ENCODE measurements around the gene CTNS. TPM values are rescaled to one million over a fixed set of nuclear protein-coding genes. Genes with fewer than 3 reads are reported as not detected.

Gene CTNS
- total RNA-seq, 1 donor from 2014 or later: 13.1 TPM

DNA sequence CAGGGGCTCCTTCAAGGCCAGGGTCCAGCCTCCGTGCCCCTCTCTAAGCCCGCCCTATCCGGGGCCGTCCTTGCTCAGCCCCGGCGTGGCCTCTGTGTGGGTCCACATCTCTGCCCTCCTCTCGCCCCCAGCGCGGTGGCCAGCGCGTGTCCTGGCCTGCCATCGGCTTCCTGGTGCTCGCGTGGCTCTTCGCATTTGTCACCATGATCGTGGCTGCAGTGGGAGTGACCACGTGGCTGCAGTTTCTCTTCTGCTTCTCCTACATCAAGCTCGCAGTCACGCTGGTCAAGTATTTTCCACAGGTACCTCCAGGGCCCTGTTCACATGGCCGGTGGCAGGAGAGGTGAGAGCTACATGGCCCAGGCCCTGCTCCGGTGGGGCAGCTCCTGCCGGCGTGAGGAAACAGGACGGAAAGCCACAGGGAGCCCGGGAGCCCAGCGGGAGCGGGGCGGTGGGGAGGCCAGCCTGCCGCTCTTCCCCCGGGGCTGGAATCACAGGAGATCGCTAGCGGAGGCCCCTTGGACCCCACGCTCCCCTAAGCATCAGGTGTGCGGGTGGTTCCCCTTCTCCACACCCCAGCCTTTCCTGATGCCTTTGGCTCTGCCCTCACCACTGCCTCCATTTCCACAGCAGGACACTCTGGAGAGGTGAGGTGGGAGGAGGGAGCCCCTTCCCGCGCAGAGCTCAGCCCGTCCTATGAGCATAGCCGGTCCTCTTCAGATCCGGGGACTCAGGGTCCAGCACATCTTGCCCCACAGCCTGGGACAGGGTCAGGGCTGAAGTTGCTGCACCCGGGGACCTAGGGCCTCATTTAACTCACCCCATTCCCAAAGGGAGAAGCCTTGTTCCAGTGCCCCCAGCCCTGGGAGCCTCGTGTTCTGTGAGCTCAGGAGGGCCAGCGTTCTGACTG is 21.6 kb downstream of the CTNS start:
- no peak for DNase-seq (ENCODE audit: low read depth, low spot score)

DNA sequence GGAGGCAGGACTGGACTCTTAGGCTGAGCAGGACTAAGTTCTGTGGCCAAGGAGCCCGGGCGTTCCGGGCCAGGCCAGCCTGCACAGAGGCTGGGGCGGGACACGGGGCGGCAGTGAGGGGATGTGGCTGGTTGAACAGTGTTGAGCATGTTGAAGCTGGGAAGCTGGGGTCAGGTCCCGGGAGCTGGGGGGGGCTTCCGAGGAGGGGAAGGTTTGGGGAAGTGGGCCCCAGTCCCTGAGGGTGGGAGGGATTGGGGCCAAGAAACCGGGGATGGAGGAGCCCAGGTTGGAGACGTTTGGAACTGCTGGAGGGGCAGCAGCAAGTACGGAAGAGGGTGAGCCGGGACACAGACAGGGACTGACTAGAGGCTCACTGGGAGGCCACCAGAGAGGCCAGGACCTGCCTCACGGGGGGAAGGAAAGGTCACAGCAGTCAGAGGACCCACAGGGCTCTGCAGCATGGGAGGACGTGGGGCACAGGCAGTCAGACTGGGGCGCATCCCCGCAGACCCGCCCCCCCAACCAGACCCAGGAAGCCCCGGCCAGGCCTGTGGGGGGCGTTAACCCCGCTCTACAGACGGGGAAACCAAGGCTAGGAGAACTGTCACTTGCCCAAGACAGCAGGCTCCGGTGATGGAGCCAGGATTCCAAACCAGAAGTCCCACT is 22.4 kb downstream of the CTNS start:
- DNase-seq (ENCODE audit: low read depth, low spot score): no peak

DNA sequence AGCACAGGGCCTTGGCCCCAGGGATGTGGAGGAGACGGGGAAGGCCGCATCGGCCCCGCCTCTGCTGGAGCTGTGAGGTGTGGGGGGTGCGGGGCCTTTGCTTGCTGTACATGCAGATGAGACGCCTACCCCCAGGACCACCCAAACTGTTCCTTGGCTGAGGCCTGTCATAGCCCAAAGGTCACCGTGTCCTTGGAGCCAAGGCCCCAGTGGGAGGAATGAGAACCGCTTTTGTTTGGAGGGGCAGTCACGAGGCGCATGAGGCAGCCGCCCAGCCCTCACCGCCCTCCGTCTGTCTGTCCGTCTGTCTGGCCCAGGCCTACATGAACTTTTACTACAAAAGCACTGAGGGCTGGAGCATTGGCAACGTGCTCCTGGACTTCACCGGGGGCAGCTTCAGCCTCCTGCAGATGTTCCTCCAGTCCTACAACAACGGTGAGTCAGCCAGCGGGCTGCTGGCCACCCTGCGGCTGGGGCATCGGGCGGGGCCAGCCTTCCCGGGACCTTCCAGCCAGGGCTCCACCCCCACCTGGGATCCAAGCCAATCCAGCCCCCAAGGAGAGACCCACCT is 23.1 kb downstream of the CTNS start:
- DNase-seq (ENCODE audit: low read depth, low spot score): peak; percentile 24

DNA sequence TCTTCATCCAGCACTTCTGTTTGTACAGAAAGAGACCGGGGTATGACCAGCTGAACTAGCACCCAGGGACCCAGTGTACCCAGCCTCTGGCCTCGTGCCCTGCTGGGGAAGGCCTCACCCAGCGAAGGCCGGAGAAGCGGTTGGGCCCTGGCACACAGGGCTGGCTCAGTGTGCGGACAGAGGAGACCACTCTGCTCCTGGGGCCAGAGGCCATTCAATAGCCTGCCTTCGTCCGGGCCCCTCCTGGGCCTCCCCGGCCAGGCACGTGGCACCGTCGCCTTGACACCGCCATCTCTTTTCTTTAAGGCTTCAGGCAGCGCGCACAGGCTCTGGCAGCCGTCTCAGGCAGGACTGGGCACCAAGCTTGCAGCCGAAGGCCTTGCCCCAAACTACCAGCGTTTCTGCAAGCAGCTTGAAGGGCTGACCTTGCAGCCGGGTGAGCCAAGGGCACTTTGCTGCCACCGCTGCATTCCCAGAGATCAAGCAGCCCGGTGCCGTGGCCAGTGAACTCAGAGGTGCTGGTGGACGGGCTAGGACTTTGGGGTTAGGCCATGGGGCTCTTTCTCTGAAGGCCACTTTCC is 23.8 kb downstream of the CTNS start:
- DNase-seq (ENCODE audit: low read depth, low spot score): no peak

DNA sequence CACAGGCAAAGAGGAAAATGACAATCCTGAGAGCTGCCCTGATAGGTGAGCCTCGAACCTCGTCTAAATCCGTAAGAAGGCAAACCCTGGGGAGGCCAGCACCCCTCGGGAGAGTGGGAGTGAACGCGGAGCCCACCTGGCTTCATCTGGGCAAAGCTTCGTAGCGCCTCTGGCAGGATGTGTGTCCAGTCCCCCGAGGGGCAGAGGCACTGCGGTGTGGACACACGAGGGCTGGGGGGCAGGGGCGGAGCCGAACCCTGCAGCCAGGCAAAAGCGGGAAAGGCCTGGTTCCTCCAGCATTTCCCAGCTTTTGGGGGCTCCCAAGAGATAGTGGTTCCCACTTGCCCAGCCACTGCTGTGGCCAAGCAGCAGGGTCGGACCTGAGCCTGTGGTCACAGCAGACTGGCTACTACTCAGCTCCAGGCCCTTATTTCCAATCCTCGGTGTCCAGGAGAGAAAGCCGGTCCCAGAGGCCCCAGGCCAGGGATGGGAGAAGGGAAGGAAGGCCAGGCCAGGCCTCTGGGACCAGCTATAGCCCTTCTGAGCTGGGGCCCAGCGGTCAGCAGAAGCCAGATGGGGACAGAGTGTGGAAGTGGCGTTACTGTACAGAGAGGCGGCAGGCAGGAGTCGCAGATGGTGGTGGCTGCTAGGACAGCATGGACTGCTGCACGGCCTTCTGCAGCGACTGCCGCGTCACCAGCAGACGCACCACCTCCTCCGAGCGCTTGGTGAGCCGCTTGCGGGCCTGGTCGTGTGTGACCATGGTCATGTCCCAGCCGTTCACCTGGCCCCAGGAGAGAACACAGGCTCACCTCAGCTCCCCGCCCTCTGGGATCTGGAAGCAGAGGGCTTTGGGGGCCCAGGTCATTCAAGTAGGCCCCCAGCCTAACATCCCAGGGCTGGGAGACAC is 26.8 kb downstream of the CTNS start:
- DNase-seq (ENCODE audit: low read depth, low spot score): no peak

DNA sequence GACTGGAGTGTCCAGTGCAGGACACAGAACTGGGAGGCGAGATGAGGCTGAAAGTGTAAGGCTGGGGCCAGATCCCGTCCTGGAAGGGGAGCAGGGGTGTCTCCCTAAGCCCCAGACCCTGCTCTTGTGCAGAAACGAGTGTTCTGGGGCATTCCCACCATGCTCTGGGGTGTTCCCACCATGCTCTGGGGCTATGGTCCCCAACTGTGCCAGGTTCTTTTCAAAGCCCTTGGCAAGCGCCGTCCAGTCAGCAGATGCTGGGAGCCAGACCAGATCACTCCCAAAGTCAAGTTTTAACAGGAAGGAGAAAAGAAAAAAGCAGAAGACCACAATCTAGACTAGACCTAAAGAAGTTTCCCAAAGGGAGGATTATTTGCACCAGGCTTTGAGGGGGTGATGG is 29.3 kb downstream of the CTNS start:
- no peak for DNase-seq (ENCODE audit: low read depth, low spot score)

DNA sequence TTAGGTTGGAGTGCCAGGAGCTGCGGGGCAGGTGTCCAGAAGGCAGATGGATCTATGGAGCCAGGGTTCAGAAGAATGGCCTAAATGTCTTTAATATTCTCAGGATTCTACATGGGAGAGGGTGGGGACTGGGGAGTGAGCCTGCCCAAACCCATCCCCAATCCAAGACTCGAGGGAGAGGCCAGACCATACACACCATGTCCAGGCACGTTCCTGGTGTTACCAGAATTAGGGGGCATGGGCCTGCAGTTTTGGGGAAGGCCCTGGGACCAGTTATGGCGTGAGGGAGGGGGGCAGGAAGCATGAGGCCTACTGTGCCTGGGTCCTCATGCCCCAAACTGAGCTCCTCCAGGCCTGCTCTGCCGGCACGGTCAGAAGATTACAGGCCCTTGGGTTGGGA is 30.0 kb downstream of the CTNS start:
- no peak for DNase-seq (ENCODE audit: low read depth, low spot score)

DNA sequence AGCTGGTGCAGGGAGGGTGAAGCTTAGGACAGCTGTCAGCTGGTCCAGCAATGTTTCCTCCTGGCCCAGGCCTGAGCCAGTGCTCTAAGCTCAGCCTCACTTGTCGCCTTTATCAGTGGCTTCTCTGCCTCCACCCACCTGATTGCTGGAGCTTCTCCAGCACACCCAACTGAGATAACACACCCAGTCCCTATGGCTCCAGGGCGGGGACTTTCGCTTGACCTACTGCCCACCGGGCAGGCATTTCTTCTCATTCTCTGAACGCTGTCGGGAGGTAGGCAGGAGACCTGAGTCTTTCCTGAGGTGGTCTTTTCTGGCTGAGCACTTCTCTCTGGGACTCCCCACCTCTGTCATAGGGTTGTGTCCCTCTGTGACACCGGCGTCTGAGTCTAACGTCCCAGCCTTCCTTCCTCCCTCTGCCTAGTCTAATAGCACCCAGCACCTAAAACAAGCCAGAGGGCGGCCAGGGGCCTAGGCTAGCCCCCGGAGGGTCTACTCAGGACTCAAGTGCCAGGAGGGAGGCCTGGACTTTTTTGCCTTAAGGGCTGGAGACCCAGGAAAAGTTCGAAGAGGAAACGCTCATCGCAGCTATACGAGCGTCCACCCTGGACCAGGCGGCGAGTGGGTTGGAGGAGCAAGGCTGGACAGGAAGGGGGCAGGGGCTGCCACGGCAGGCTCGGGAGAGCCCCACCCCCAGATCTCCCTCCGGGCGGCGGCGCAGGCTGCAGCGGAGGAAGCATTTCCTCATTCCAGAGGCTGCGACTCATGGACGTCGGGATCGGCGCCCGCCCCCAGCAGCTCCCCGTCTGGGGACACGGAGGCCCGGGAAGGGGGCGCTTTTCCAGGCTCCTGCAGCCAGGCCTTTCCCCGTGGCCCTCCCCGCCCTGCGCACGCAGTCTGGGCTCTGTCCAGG is 31.1 kb downstream of the CTNS start:
- peak; percentile 78 for DNase-seq (ENCODE audit: low read depth, low spot score)

DNA sequence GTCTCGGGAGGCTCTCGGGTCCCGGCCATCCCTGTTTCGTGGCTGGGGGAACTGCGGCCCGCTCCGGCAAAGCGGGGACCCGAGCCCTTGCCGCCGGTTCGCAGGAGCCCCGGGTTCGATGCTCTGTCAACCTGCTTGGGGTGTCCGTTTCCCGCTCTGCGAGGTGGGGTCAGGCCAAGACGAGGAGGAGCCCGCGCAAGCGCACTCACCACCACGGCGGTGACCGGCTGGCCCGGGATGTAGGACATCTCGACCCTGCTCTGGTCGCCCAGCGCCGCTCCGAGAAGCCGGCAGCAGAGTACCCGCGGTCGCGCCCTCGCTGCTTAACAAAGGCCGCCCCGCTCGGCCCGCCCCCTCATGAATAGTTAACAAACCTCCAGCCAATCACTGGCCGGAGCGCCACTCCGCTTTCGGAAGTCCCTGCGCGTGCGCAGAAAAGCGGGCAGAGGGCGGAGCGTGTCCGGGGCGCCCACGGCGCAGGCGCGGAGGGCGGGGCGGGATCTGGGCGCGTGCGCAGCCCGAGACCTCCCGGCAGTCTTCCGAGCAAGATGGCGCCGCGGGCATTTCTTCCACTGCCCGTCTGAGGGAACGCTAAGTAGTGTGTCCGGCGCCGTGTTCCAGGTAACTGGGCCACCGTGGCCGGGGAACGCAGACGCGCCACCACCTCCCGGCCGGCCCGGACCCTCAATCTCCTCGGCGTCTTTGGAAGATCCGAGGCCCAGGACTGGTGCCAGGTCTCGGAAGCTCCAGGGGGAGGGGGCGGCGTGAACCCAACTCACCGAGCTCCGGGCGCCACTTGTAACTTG is 31.9 kb downstream of the CTNS start, which contains the start of the genes EMC6 and TAX1BP3:
EMC6 (plus strand) TSS at position 534 of the 806 bp plus-strand sequence. CDS start 335 bp downstream, outside the sequence.
TAX1BP3 (minus strand) TSS at position 300 of the 806 bp plus-strand sequence; CDS start at position 248, 52 bp downstream.
- peak; percentile 88 for DNase-seq (ENCODE audit: low read depth, low spot score)

DNA sequence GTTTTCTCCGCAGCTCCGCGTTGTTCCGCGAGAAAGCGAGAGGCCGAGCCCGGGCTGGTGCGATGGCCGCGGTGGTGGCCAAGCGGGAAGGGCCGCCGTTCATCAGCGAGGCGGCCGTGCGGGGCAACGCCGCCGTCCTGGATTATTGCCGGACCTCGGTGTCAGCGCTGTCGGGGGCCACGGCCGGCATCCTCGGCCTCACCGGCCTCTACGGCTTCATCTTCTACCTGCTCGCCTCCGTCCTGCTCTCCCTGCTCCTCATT is 32.5 kb downstream of the CTNS start:
- DNase-seq (ENCODE audit: low read depth, low spot score): no peak

DNA sequence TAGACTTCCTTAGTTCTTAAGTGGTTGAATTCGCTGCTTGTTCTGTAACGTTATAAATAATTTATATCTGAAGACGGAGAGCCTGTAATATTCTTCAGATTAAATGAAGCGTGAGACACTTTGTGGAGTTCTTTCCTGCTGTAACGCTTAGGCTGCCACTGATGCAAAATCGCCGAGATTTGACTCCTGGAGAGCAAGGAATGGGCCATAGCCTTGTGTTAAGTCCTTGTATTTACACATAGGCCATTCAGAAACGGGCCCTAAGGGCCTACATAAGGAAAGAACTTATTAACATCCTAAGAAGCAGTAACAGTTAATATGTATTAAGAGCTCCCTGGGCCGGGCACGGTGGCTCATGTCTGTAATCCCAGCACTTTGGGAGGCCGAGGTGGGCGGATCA is 33.0 kb downstream of the CTNS start:
- no peak for DNase-seq (ENCODE audit: low read depth, low spot score)

DNA sequence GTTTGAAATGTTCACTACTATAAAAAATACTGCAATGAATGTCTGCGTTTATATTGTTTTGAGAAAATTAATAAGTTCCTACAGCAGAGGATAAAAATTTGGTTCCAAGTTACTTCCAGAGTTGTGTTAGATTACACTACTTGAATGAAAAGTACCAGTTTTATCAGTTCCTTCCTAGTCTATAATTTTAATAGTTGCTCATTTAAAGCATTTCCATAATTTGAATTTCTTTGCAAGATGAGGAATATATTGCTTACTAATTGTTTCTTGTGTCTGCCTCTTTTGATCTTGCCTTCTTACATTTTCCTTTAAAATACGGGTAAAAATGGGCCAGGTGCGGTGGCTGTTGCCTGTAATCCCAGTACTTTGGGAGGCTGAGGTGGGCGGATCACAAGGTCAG is 36.0 kb downstream of the CTNS start:
- DNase-seq (ENCODE audit: low read depth, low spot score): no peak

DNA sequence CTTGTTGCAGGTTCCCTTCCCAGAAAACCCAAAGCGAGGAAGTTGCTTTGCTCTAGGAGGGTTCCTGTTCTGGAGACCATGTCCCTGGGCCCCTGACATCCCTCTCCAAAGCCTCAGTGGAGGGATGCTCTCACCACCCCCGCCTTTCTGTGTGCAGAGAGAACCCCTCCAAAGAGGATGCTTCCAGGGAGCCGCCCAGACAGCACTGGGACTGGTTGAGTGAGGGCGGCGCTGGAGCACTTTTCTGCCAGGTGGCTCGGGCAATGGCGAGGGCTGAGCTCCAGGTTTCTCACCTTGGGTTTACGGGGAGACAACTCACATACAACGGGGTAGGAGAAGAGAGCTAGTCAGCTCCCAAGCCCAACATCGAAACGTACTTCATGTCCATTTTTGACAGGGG is 39.3 kb downstream of the CTNS start:
- DNase-seq (ENCODE audit: low read depth, low spot score): no peak

DNA sequence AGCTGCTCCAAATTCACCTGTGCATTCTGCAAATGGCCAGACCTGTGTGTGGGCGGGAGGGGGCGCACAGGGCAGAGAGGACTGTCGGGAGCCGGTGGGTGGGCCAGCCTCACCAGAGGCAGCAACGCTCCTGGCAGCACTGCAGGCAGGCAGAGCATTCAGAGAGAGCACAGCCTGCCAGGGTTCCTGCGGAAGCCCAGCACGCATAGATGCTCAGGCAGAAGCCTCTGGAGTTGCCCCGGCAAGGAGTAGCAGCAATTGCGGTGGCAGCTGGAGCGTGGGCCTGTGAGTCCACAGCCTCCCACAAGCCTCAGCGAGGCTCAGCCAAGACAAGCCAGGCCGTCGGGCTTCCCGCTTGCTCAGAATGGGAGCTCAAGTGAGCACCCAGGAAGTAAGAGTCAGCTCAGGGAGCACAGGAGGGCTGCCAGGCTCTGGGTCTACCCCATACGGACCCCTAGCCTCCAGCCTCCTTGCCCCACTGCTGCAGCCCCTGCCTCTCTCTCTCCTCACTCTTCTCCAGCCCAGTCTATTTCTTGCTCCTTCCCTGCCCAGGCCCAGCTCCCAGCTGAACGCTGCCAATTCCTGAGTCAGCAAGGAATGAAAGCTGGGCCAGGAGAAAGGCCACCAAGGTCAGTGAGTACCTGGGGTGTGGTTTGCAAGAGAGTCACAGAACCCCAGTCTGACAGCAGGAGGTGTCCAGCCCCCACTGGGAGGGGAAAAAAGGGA is 41.7 kb downstream of the CTNS start:
- no peak for DNase-seq (ENCODE audit: low read depth, low spot score)

DNA sequence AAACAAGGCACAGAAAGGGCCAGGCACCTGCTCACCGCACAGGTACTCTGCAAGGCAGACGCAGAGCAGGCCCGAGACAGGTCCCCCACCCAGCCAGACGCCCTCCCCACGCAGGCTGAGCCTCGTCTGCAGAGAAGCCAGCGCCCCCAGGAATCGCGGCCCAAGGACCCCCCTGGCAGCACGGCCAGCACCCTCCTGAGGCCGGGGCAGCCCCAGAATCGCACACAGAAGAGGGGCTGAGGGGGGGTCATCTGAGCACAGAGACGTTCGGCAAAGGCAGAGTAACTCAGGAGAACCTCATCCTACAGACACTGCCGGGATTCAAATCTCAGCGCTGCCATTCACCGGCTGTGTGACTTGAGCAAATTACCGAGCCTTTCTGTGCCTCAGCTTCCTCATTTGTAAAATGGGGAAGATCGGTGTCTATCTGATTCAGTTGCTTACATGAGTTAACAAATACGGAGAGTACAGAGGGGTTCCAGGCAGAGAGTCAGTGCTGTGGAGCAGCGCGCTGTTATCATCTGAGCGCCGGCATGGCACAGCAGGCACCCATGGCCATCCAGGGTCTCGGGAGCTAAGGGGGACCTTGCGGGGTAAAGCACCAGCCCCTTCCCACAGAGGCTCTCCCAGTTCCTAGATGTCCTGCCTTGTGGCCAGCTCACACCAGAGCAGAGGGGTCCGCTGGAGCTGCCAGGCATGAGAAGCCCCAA is 42.4 kb downstream of the CTNS start:
- no peak for DNase-seq (ENCODE audit: low read depth, low spot score)

DNA sequence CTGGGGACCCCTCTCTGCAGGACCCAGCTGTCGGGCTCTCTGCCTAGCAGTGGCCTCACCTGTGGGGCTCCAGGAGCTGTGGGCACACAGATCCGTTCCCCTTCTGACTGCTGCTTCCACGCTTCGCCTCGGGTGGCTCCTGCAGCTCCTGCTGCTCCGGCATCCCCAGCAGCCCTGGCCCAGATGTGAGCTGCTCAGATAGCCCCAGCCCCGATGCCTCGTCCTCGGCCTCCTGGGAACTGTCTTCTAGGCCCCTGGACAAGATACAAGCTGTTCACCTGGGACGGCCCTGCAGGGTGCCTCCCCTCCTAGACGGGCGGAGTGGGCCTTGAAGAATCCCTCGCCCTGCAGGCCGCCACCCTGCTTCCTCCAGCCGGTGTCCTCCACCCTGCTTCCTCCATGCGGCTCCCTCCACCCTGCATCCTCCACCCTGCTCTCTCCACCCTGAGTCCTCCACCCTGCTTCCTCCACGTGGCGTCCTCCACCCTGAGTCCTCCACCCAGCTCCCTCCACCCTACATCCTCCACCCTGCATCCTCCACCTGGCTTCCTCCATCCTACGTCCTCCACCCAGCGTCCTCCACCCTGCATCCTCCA is 43.1 kb downstream of the CTNS start:
- DNase-seq (ENCODE audit: low read depth, low spot score): no peak

DNA sequence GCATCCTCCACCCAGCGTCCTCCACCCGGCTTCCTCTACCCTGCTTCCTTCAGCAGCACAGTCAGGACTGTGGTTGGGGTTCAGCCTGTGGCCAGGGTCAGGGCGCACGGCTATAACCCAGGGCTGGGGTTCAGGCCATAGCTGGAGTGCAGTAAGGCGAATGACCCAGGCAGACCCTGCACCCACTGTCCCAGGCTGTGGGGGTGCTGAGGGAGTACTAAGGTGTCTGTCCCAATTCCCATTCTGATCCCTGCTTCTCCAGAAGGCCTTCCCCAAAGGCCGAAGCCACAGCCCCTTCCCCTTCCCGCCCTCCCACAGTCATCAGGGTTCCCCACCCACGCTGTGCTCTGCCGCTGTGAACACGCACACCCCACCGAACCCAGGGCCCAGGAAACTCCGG is 44.5 kb downstream of the CTNS start:
- no peak for DNase-seq (ENCODE audit: low read depth, low spot score)

All from pulmonary artery endothelial cell (primary cell).